KBM-7 (cell line): ENCODE measurements around the gene ZNF141.
"Not testable (repeated sequence)": the region's sequence is repeated elsewhere in the genome, so short reads cannot be mapped to it uniquely, and the experiment has no call there.

Experiments used
- DNase-seq: peaks from one replicate; pipeline ENCODE4 v3.0.0-alpha.2; 2015
- in situ Hi-C: fragments of 300-500 bp; cut with MboI; formaldehyde crosslinking; loops from 2 replicates; pipeline ENCODE4 v1.14.3; 2020; ENCODE audit warnings: low sequenced_read_pairs, low pct_unique_long_range_greater_than_20kb, mixed read lengths

Gene ZNF141

DNA sequence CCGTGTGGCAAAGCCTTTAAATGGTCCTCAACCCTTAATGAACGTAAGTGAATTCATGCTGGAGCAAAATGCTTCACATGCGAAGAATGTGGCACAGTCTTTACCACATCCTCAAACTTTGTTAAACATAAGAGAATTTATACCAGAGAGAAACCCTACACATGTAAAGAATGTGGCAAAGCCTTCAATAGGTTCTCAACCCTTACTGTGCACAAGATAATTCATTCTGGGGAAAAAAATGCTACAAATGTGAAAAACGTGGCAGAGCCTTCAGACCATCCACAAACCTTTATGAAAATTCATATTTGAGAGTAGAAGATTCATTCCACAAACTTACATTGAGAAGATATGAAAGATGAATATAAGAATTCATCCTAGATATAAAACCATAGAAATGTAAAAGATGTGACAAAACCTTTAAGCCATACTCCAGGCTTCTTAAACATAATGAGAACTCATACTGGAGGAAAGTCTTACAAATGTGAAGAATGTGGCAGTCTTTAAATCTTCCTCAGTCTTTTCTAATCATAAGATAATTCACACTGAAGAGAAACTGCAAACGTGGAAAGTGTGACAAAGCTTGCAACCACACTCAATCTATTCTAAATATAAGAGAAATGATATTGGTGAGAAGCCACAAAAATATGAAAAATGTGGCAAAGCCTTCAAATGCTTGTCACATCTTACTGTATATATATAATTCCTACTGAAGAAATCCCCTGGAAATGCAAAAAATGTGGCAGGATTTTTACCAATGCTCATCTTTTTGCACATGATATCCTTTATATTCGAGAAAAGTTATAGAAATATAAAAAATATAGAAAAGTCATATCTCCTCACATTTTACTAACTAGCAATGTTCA is 36.9 kb downstream of the ZNF141 start:
- peak; percentile 7 for DNase-seq
- in situ Hi-C loops: no loop called here

DNA sequence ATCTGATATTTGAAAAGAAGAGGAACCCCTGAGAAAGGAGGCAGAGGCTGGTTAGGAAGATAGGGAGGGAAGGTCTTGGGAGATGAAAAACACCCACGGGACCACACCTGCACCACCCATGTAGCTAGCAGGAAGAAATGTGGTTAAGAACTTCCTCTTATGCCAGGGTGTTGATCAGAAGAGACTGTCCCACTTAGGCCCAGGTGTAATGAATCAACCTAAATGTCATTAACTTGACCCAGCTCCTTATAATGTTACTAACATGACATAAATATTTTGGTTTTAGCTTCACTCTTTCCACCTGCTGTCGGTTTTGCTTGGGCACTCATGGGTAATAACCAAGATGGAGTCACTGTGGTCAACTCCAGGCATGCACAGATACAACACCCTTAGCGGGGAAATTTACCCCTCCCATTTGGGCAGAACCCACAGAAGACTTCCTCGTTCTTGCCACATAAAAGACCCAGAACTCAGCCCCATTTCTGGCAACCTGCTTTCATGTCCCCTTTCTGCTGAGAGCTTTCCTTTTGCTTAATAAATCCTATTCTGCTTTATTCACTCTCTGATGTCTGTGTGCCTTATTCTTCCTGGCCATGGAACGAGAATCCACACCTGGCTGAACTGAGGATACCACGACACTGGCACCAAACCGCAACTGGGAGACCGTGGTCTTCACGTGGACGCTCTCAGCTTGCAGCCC is 46.8 kb downstream of the ZNF141 start:
- in situ Hi-C loops: no loop called here
- DNase-seq: peak; percentile 5

DNA sequence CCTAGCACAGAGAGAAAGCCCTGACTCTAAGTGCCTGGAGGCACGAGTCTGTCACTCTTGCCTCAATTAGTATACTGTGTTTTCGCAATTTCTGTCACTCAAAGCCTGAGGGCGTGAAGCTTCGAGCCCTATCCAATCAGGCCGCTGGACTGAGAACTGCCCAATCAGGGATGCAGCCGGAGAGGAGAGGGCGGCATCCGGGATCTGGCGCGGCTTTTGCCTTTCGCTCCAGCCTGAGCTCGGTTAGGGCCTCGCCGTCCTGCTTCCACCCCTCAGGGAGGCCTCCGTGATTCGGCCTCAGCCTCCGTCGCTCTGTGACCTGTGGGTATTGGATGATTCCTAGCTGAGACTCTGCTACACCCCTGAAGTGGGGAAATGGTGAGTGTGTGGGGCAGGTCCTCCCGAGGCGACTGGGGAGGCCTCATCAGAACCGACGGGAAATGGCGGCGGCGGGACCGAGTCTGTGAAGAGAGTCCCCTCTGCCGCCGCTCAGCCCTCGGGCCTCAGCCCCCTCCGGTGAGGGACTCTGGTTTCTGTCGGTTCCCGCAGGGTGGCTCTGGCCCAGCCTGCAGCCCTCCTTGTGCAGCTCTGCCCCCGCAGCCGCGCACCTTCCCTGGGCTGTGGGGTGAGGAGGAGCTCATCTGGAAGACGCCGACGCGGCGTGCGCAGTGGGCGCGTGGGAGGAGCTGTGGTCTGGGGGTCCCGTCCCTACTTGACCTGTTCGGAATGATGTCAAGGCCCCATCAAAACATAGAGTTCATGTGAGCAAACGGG is 48.5 kb downstream of the ZNF141 start:
- in situ Hi-C loops: no loop called here
- no peak for DNase-seq

DNA sequence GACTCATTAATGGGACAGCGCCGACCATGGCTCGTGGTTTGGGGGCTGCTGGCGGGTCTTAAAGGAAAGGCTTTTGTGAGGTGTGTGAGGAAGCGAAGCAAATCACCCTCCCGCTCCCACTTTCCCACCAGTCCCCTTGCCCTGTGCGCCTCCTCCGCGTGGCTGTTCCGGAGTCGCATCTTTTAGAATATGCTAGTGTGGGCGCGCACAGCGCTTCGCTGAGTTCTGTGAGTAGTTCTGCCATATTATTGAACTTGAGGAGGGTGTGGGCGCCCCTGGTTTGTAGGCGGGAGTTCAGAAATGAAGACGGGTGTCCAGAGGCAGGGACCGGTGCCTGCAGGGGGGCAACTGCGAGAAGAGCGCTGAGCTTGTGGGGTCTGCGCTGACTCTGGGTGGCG is 49.1 kb downstream of the ZNF141 start:
- in situ Hi-C loops: no loop called here
- no peak for DNase-seq

DNA sequence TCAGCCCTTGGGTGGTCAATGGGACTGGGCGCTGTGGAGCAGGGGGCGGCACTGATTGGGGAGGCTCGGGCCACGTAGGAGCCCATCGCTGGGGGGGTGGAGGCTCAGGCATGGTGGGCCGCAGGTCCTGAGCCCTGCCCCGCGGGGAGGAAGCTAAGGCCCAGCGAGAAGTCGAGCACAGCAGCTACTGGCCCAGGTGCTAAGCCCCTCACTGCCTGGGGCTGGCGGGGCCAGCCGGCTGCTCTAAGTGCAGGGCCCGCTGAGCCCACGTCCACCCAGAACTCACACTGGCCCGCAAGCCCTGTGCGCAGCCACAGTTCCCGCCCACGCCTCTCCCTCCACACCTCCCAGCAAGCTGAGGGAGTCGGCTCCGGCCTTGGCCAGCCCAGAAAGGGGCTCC is 66.4 kb downstream of the ZNF141 start:
- no peak for DNase-seq
- in situ Hi-C loops: no loop called here

DNA sequence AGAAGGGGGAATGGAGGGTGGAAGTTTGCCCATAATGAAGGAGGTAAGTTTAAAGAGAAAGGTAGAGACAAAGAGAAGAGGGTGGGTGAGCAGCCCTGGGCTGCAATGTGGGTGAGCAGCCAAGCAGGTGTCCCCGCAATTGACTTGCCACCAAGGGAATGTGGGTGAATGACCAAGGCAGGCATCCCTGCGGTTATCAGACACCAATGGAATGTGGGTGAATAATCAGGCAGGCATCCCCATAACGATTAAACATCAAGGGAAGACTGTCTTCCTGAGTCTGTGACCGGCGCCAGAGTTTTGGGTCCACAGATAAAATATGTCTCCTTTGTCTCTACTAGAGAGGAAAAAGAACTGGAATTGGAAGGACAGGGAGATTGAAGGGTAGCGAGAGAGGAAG is 70.7 kb downstream of the ZNF141 start:
- in situ Hi-C loops, DNase-seq: not testable (repeated sequence)

DNA sequence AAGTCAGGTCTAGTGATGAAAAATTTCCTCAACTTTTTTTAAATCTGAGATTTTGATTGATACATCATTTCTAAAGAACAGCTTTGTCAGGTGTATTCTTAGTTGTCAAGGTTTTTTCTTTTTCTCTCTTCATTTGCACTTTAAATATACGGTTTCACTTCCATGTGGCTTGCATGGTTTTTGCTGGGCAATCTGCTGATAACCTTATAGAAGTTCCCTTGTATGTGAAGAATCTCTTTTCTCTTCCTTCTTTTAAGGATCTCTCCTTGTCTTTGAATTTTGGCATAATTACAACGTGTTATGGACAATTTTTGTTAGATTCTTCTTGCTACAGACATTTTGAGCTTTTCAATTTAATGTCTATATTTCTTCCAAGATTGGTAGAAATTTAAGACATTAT is 85.0 kb downstream of the ZNF141 start:
- in situ Hi-C loops: no loop called here
- DNase-seq: no peak
